Forelimb muscle (tissue), 1 donor: ENCODE measurements around the gene POLR1D. TPM values are rescaled to one million over a fixed set of nuclear protein-coding genes. Genes with fewer than 3 reads are reported as not detected.

Experiments used
- DNase-seq: peaks from one replicate; pipeline ENCODE4 v3.0.0-alpha.2; 2013; ENCODE audit warnings: low read depth
- polyA plus RNA-seq: library from polyadenylated mRNA; unstranded; fragments of 120-200 nt; gene quantifications from one replicate; pipeline ENCODE4 v1.2.1, GENCODE V29; 2013; ENCODE audit not compliant: insufficient read length

Gene POLR1D
- polyA plus RNA-seq, 1 donor = 95.2 TPM

- no peak for DNase-seq
Observed at GRCh38 chr13:27638521-27638920, 16.8 kb downstream of the POLR1D start.

- no peak for DNase-seq
Observed at GRCh38 chr13:27639186-27639585, 17.5 kb downstream of the POLR1D start.

- DNase-seq = no peak
Observed at GRCh38 chr13:27641711-27642502, 20.2 kb downstream of the POLR1D start.

GRCh38 chr13:27643334-27644132, 21.8 kb downstream of the POLR1D start:
- DNase-seq = no peak

- DNase-seq = no peak
Observed at GRCh38 chr13:27644302-27644701, 22.6 kb downstream of the POLR1D start.

- DNase-seq = no peak
Observed at GRCh38 chr13:27650312-27650711, 28.6 kb downstream of the POLR1D start.

GRCh38 chr13:27654059-27654458, 32.4 kb downstream of the POLR1D start:
- no peak for DNase-seq

- DNase-seq = no peak
Observed at GRCh38 chr13:27654816-27655215, 33.1 kb downstream of the POLR1D start.

- no peak for DNase-seq
Observed at GRCh38 chr13:27657724-27658123, 36.0 kb downstream of the POLR1D start.

GRCh38 chr13:27658546-27658945, 36.9 kb downstream of the POLR1D start:
- DNase-seq = no peak

- DNase-seq = no peak
Observed at GRCh38 chr13:27659145-27659865, 37.6 kb downstream of the POLR1D start.

- DNase-seq = no peak
Observed at GRCh38 chr13:27660511-27660910, 38.8 kb downstream of the POLR1D start.

- no peak for DNase-seq
Observed at GRCh38 chr13:27661017-27661416, 39.3 kb downstream of the POLR1D start.

GRCh38 chr13:27662738-27663470, 41.2 kb downstream of the POLR1D start:
- DNase-seq = no peak

GRCh38 chr13:27663947-27664346, 42.3 kb downstream of the POLR1D start:
- no peak for DNase-seq

GRCh38 chr13:27665333-27665732, 43.6 kb downstream of the POLR1D start:
- DNase-seq = no peak

- DNase-seq = no peak
Observed at GRCh38 chr13:27665761-27666160, 44.1 kb downstream of the POLR1D start.

- DNase-seq = no peak
Observed at GRCh38 chr13:27666951-27667350, 45.3 kb downstream of the POLR1D start.

- no peak for DNase-seq
Observed at GRCh38 chr13:27667946-27668345, 46.3 kb downstream of the POLR1D start.

GRCh38 chr13:27670861-27671260, 49.2 kb downstream of the POLR1D start:
- DNase-seq = no peak

GRCh38 chr13:27672025-27672424, 50.3 kb downstream of the POLR1D start:
- DNase-seq = no peak
